GM12874 (cell line): ENCODE measurements around the gene FNDC3A.
A peak's percentile ranks its signal among the peaks of the same experiment; 100 is the strongest.

Source experiments
- TF ChIP-seq, protein P1 (sequence below): IDR thresholded peaks from 2 replicates; pipeline ENCODE4 v1.5.1; 2011; ENCODE audit warnings: low read depth, mild to moderate bottlenecking, control low read depth, low read length, moderate library complexity; ENCODE audit not compliant: insufficient read depth

The FNDC3A gene

DNA sequence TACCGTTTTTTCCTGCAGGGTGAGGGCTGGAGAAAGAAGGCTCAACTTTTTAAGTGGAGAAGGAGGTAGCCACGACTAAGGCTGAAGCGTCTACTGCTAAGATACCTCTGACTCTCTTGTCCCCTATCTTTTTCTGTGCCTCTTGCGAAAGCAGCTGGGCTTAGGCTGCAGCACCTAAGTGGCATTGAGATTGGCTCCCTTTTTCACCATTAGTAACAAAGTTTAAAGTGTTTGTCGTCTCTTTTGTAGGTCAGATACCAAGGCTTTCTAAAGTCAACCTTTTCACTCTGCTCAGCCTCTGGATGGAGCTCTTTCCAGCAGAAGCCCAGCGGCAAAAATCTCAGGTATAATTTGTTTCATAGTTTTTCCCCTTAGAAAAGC is 272.9 kb downstream of the FNDC3A start:
- TF ChIP-seq, protein P1, sequence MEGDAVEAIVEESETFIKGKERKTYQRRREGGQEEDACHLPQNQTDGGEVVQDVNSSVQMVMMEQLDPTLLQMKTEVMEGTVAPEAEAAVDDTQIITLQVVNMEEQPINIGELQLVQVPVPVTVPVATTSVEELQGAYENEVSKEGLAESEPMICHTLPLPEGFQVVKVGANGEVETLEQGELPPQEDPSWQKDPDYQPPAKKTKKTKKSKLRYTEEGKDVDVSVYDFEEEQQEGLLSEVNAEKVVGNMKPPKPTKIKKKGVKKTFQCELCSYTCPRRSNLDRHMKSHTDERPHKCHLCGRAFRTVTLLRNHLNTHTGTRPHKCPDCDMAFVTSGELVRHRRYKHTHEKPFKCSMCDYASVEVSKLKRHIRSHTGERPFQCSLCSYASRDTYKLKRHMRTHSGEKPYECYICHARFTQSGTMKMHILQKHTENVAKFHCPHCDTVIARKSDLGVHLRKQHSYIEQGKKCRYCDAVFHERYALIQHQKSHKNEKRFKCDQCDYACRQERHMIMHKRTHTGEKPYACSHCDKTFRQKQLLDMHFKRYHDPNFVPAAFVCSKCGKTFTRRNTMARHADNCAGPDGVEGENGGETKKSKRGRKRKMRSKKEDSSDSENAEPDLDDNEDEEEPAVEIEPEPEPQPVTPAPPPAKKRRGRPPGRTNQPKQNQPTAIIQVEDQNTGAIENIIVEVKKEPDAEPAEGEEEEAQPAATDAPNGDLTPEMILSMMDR, result peak; percentile 18; the same call in 1 of the 2 replicates

DNA sequence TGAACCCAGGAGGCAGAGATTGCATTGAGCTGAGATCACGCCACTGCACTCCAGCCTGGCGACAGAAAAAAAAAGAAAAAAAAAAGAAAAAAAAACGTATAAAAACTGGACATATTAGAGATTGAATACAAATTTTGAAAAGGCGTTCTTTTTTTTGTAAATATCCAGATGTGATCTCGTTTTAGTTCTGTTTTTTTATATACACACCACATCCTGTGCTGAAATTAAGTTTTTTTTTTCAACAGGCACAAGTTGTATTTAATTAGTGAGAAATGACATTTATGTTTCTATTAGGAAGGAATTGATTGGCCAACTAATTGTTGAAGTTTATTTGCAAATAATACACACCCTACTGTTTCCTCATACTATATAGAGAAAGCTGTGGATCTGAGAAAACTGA is 275.6 kb downstream of the FNDC3A start:
- TF ChIP-seq, protein P1, result no peak

- TF ChIP-seq, protein P1, result no peak
These were observed 277.6 kb downstream of the FNDC3A start for GRCh38 chr13:49253310-49253709.

DNA sequence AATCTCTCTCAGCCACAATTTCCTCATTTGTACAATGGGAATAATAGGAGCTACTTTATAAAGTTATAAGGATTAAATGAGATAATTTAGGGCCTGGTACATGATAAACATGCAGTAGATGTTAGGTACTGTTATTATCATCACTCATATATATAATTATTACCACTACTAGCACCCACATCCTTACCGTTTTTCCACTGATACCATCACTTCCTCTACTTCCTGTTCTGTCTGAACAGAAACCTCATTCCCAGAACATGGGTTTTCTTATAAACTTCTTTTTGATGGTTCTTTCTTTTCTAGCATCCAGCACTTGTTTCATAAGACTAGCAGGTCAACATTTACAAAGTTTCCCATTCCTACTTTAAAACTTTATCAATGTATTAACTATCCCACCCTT is 278.3 kb downstream of the FNDC3A start:
- TF ChIP-seq, protein P1, result no peak

- TF ChIP-seq, protein P1, result no peak
These were observed 281.1 kb downstream of the FNDC3A start for GRCh38 chr13:49256841-49257240.

GRCh38 chr13:49258089-49258796 is 282.5 kb downstream of the FNDC3A start:
- TF ChIP-seq, protein P1, result no peak
